ENCODE results near the gene CARD8.

DNA sequence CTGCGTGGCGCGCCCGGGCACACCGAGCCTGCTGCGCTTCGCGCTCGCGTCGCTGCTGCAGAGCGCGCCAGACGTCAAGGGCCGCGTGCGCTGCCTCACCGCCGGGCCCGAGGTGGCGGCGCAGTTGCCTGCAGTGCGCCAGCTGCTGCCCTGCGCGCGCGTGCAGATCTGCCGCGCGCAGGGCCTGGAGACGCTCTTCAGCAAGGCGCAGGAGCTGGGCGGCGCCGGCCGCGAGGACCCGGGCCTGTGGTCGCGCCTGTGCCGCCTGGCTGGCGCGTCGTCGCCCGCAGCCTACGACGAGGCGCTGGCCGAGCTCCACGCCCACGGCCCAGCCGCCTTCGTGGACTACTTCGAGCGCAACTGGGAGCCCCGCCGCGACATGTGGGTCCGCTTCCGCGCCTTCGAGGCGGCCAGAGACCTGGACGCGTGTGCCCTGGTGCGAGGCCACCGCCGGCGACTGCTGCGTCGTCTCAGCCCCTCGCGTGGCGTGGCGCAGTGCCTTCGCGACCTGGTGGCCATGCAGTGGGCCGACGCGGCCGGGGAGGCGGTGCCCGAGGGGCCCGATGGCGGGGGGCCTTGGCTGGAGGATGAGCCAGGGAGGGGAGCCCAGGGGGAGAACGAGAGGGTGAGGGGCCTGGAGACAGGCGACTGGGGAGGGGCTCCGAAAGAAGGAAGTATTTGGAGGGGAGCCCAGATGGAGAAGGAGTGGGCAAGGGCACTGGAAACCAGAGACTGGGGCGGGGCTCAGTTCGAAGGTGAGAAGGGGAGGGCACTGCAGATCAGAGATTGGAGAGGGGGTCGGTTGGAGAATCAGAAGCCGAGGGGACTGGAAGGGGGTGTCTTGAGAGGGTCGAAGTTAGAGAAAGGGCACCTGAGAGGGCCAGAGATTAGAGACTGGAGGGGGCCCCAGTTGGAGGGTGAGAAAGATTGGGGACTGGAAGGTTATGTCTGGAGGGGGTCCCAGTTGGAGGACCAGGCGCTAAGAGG, 60.6 kb downstream of the CARD8 start:
- TF ChIP-seq, protein P1, sequence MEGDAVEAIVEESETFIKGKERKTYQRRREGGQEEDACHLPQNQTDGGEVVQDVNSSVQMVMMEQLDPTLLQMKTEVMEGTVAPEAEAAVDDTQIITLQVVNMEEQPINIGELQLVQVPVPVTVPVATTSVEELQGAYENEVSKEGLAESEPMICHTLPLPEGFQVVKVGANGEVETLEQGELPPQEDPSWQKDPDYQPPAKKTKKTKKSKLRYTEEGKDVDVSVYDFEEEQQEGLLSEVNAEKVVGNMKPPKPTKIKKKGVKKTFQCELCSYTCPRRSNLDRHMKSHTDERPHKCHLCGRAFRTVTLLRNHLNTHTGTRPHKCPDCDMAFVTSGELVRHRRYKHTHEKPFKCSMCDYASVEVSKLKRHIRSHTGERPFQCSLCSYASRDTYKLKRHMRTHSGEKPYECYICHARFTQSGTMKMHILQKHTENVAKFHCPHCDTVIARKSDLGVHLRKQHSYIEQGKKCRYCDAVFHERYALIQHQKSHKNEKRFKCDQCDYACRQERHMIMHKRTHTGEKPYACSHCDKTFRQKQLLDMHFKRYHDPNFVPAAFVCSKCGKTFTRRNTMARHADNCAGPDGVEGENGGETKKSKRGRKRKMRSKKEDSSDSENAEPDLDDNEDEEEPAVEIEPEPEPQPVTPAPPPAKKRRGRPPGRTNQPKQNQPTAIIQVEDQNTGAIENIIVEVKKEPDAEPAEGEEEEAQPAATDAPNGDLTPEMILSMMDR (IDR thresholded peaks at IDR 0.05; ENCODE audit: low read depth, low read length) = no peak
- TF ChIP-seq, protein P2, sequence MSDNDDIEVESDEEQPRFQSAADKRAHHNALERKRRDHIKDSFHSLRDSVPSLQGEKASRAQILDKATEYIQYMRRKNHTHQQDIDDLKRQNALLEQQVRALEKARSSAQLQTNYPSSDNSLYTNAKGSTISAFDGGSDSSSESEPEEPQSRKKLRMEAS (IDR thresholded peaks at IDR 0.05; ENCODE audit: low read depth, low read length) = no peak
- TF ChIP-seq POLR2A (IDR thresholded peaks at IDR 0.05; ENCODE audit: extremely low read depth, insufficient read length) (no peak), MYC (IDR thresholded peaks at IDR 0.05; ENCODE audit: low read depth, low read length) (no peak)
